Parathyroid adenoma (tissue), 2 donors: ENCODE results near the gene IL4R.

ENCODE experiments used
- H2AFZ ChIP-seq: fragments of 300-600 bp; sonication (generic); one replicate; pipeline ENCODE4 v1.7.0; 2017; ENCODE audit warnings: antibody characterized with exemption, mild to moderate bottlenecking
- H3K27ac ChIP-seq: fragments of 300-600 bp; sonication (generic); one replicate; pipeline ENCODE4 v1.7.0; 2017
- H3K27me3 ChIP-seq: fragments of 300-600 bp; sonication (generic); one replicate; pipeline ENCODE4 v1.7.0; 2017; ENCODE audit warnings: low read length; ENCODE audit not compliant: control insufficient read depth, insufficient read depth
- H3K36me3 ChIP-seq: fragments of 300-600 bp; sonication (generic); one replicate; pipeline ENCODE4 v1.7.0; 2017; ENCODE audit warnings: low read length; ENCODE audit not compliant: control insufficient read depth, insufficient read depth
- H3K4me1 ChIP-seq: fragments of 300-600 bp; sonication (generic); one replicate; pipeline ENCODE4 v1.7.0; 2017; ENCODE audit warnings: control low read depth
- H3K4me2 ChIP-seq: fragments of 300-600 bp; sonication (generic); one replicate; pipeline ENCODE4 v1.7.0; 2017; ENCODE audit warnings: low read length
- H3K4me3 ChIP-seq: fragments of 300-600 bp; sonication (generic); one replicate; pipeline ENCODE4 v1.7.0; 2017; ENCODE audit warnings: low read depth, low read length
- H3K79me2 ChIP-seq: fragments of 300-600 bp; sonication (generic); one replicate; pipeline ENCODE4 v1.7.0; 2017; ENCODE audit warnings: control low read depth
- H3K9ac ChIP-seq: fragments of 300-600 bp; sonication (generic); one replicate; pipeline ENCODE4 v1.7.0; 2017; ENCODE audit warnings: mild to moderate bottlenecking
- H3K9me3 ChIP-seq: fragments of 300-600 bp; sonication (generic); one replicate; pipeline ENCODE4 v1.7.0; 2017; ENCODE audit warnings: low read length; ENCODE audit not compliant: control insufficient read depth
- CTCF ChIP-seq: fragments of 300-600 bp; sonication (generic); IDR thresholded peaks from one replicate; pipeline ENCODE4 v1.7.0; 2017; ENCODE audit warnings: antibody characterized with exemption, mild to moderate bottlenecking
- donor health status: primary hyperparathyroidism.

Gene IL4R

DNA sequence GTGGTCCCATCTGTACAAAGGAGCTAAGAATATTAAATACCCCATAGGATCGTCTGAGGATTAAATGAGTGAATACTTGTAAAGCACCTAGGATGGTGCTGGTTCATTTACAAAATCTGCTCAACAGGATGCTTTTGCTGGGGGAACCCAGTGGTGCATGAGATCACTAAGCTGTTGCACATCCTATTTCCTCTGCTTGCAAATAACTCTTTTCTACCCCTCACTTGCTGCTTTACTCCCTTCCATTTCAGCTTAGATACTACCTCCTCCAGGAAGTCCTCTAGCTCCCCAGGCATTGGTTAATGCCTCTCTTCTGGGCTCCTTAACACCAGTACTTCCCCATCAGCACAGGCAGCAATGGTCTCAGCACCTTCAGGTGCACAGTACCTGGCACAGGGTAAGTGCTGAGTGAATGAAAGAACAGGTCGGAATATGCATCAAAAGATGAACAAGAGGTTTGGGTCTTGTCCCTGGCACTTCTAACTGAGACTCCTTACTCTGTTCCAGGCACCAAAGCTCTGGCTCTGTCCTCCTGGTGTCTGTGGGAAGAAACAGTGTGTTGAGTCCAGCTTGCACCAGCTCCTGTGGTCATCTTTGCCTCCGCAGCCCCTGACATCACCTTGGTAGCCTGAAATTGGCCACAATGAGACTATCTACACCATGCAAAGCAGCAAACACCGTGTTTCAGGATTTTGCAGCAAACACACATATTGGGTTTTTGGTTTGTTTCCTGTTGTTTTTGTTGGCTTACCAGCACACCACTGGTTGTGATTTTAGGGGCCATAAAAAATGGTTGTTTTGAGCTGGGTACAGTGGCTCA, 64.1 kb downstream of the IL4R start:
- Histone ChIP-seq H3K9me3 (no peaks in the 10 kb centered on the region), H3K4me1 (no peaks in the 10 kb centered on the region), H3K4me2 (no peak overlapping the region), H3K27me3 (no peaks in the 10 kb centered on the region), H3K4me3 (no peak overlapping the region), H3K9ac (no peak overlapping the region), H3K27ac (no peak overlapping the region), H3K79me2 (no peaks in the 10 kb centered on the region), H3K36me3 (no peaks in the 10 kb centered on the region), H2AFZ (no peak overlapping the region)
- no peak for TF ChIP-seq CTCF

DNA sequence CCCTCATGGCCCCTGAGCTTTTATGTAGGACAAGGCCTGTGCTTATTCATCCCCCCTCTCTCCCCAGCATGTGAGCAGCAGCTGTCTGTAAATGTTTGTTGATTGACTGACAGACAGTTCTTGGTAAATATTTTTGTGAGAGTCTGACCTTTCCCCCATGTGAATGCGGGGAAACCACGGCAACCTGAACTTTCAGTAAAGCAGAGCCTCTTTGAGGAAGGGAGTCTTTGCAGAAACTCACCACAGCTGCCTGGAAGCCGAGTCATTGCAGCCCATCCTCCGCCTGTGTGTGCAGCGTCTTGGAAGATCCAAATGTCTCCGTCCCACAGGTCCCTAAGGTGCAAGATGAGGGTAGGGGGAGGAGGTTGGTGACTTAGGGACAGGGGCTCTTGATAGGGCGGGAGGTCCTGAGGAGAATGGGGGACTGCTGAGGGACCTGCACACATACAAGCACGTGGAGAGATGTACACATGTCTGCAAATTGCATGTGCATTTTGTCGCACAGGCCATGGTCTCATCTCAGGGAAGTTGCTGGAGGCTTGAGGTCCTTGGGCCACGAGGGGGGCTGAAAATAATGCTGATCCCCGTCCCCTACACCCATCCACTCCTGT, 65.2 kb downstream of the IL4R start:
- Histone ChIP-seq H3K4me2 (no peak overlapping the region), H3K36me3 (no peaks in the 10 kb centered on the region), H3K79me2 (no peaks in the 10 kb centered on the region), H3K4me3 (no peak overlapping the region), H3K27ac (no peak overlapping the region), H3K4me1 (no peaks in the 10 kb centered on the region), H3K9ac (no peak overlapping the region), H3K9me3 (no peaks in the 10 kb centered on the region), H2AFZ (no peak overlapping the region), H3K27me3 (no peaks in the 10 kb centered on the region)
- TF ChIP-seq CTCF, result no peak

GRCh38 chr16:27379919-27380318, 66.1 kb downstream of the IL4R start:
- Histone ChIP-seq H3K36me3 (no peaks in the 10 kb centered on the region), H3K4me3 (no peak overlapping the region), H3K4me2 (no peak overlapping the region), H3K27me3 (no peaks in the 10 kb centered on the region), H3K79me2 (no peaks in the 10 kb centered on the region), H3K4me1 (no peaks in the 10 kb centered on the region), H3K9ac (no peak overlapping the region), H3K9me3 (no peaks in the 10 kb centered on the region), H2AFZ (no peak overlapping the region), H3K27ac (no peak overlapping the region)
- no peak for TF ChIP-seq CTCF

DNA sequence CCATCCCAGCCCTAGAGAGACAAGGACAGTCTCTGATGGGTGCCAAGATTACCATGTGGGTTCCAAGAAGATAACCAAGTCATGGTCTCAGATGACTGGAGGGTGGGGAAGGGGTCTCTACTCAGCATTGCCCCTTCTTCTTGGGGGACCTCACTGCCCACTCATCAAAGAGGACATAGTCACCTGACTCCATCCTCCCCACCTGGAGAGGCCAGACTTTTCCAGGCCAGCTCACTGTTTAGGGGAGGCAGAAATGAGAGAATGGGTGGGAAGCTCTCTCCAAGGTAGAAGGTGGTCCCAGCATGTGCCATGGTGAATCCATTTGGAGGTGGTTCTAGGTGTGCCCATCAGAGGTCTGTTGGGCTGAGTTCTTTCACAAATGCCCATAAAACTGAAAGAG, 67.5 kb downstream of the IL4R start:
- Histone ChIP-seq H3K9ac (no peak overlapping the region), H3K4me2 (no peak overlapping the region), H3K4me3 (no peak overlapping the region), H3K79me2 (no peaks in the 10 kb centered on the region), H3K27me3 (no peaks in the 10 kb centered on the region), H2AFZ (no peak overlapping the region), H3K36me3 (no peaks in the 10 kb centered on the region), H3K4me1 (no peaks in the 10 kb centered on the region), H3K9me3 (no peaks in the 10 kb centered on the region), H3K27ac (no peak overlapping the region)
- TF ChIP-seq CTCF, result no peak
